IPS DF 6.9 (cell line): ENCODE results near the gene THOP1.

Experiments used
- DNase-seq: peaks from one replicate; pipeline ENCODE4 v3.0.0-alpha.2; 2013; ENCODE audit warnings: low read depth, low spot score
- H3K27ac ChIP-seq: one replicate; pipeline ENCODE4 v1.5.1; 2013; ENCODE audit warnings: low read length, control low read depth
- H3K27me3 ChIP-seq: 2 replicates; pipeline ENCODE4 v1.6.1; 2013; ENCODE audit warnings: mild to moderate bottlenecking, low read length; ENCODE audit not compliant: control insufficient read depth, insufficient read depth
- H3K36me3 ChIP-seq: 2 replicates; pipeline ENCODE4 v1.6.1; 2013; ENCODE audit warnings: low read length; ENCODE audit not compliant: control insufficient read depth, insufficient read depth
- H3K4me1 ChIP-seq: 2 replicates; pipeline ENCODE4 v1.6.1; 2013; ENCODE audit warnings: low read length; ENCODE audit not compliant: control insufficient read depth, insufficient read depth
- H3K4me3 ChIP-seq: 2 replicates; pipeline ENCODE4 v1.5.1; 2013; ENCODE audit warnings: mild to moderate bottlenecking, low read length
- H3K9me3 ChIP-seq: 2 replicates; pipeline ENCODE4 v1.6.1; 2013; ENCODE audit warnings: low read length, inconsistent platforms; ENCODE audit not compliant: control insufficient read depth, insufficient read depth
- WGBS: extraction: QIAGEN DNeasy Blood & Tissue Kit; methylation state at CpG from one replicate; pipeline ENCODE4 v1.1.7; 2013; ENCODE audit warnings: mixed read lengths, missing lambda C conversion rate; ENCODE audit not compliant: insufficient read length, insufficient coverage; 5-methylcytosine and 5-hydroxymethylcytosine counted together

The THOP1 gene

GRCh38 chr19:2803486-2804155 lies 18.3 kb downstream of the THOP1 start:
- Histone ChIP-seq H3K4me1 (no peaks in the 10 kb centered on the region), H3K27me3 (no peaks in the 10 kb centered on the region), H3K36me3 (peaks cover 56% of the 10 kb centered on the region), H3K4me3 (no peak overlapping the region), H3K27ac (no peak overlapping the region), H3K9me3 (no peaks in the 10 kb centered on the region)
- no peak for DNase-seq
- no CpG with 5 or more reads among the region's 29 CpGs for WGBS

- Histone ChIP-seq H3K27ac (no peak overlapping the region), H3K4me1 (no peaks in the 10 kb centered on the region), H3K27me3 (no peaks in the 10 kb centered on the region), H3K9me3 (no peaks in the 10 kb centered on the region), H3K4me3 (no peak overlapping the region), H3K36me3 (peaks cover 57% of the 10 kb centered on the region)
- no CpG with 5 or more reads among the region's 27 CpGs for WGBS
- DNase-seq: no peak
These were observed 19.1 kb downstream of the THOP1 start for GRCh38 chr19:2804156-2805004.

- H3K4me3 ChIP-seq: no peak overlapping the region
- H3K36me3 ChIP-seq: peaks cover 61% of the 10 kb centered on the region
- H3K27ac ChIP-seq: no peak overlapping the region
- no peaks in the 10 kb centered on the region for H3K9me3 ChIP-seq
- WGBS: no CpG with 5 or more reads among the region's 28 CpGs
- H3K4me1 ChIP-seq: no peaks in the 10 kb centered on the region
- H3K27me3 ChIP-seq: no peaks in the 10 kb centered on the region
- no peak for DNase-seq
These were observed 20.1 kb downstream of the THOP1 start for GRCh38 chr19:2805261-2805900.

GRCh38 chr19:2805991-2806649 lies 20.8 kb downstream of the THOP1 start:
- no peaks in the 10 kb centered on the region for H3K27me3 ChIP-seq
- WGBS: no CpG with 5 or more reads among the region's 23 CpGs
- no peak overlapping the region for H3K4me3 ChIP-seq
- no peaks in the 10 kb centered on the region for H3K9me3 ChIP-seq
- no peaks in the 10 kb centered on the region for H3K4me1 ChIP-seq
- H3K27ac ChIP-seq: no peak overlapping the region
- DNase-seq: no peak
- peaks cover 58% of the 10 kb centered on the region for H3K36me3 ChIP-seq

- Histone ChIP-seq H3K27me3 (no peaks in the 10 kb centered on the region), H3K4me1 (no peaks in the 10 kb centered on the region), H3K9me3 (no peaks in the 10 kb centered on the region), H3K4me3 (no peak overlapping the region), H3K27ac (no peak overlapping the region), H3K36me3 (peaks cover 64% of the 10 kb centered on the region)
- DNase-seq: no peak
- WGBS: no CpG with 5 or more reads among the region's 34 CpGs
These were observed 21.6 kb downstream of the THOP1 start for GRCh38 chr19:2806736-2807378.

- Histone ChIP-seq H3K36me3 (peaks cover 69% of the 10 kb centered on the region), H3K4me3 (no peak overlapping the region), H3K4me1 (no peaks in the 10 kb centered on the region), H3K27me3 (no peaks in the 10 kb centered on the region), H3K9me3 (no peaks in the 10 kb centered on the region), H3K27ac (no peak overlapping the region)
- no CpG with 5 or more reads among the region's 56 CpGs for WGBS
- DNase-seq: no peak
These were observed 22.3 kb downstream of the THOP1 start for GRCh38 chr19:2807379-2808128.

GRCh38 chr19:2808129-2808941 lies 23.0 kb downstream of the THOP1 start:
- DNase-seq: no peak
- Histone ChIP-seq H3K9me3 (no peaks in the 10 kb centered on the region), H3K27me3 (no peaks in the 10 kb centered on the region), H3K4me3 (no peak overlapping the region), H3K4me1 (no peaks in the 10 kb centered on the region), H3K36me3 (peaks cover 70% of the 10 kb centered on the region), H3K27ac (no peak overlapping the region)
- no CpG with 5 or more reads among the region's 41 CpGs for WGBS

GRCh38 chr19:2809387-2810140 lies 24.3 kb downstream of the THOP1 start:
- H3K27ac ChIP-seq: no peak overlapping the region
- H3K4me3 ChIP-seq: no peak overlapping the region
- no peaks in the 10 kb centered on the region for H3K9me3 ChIP-seq
- H3K4me1 ChIP-seq: no peaks in the 10 kb centered on the region
- H3K27me3 ChIP-seq: no peaks in the 10 kb centered on the region
- WGBS: no CpG with 5 or more reads among the region's 37 CpGs
- DNase-seq: no peak
- H3K36me3 ChIP-seq: peaks cover 77% of the 10 kb centered on the region
